ENCODE data around the gene CEP162. TPM values are rescaled to one million over a fixed set of nuclear protein-coding genes. Genes with fewer than 3 reads are reported as not detected.
"Not testable (repeated sequence)": the region's sequence is repeated elsewhere in the genome, so short reads cannot be mapped to it uniquely, and the experiment has no call there.

CEP162 gene
- total and polyA plus RNA-seq, 2 donors = 13.1 to 15.7 TPM

- Histone ChIP-seq H3K27ac (ENCODE audit: low read depth in 1 of 2, low read length in 1 of 2) (no peak overlapping the region), H3K4me1 (ENCODE audit: control insufficient read depth in 2 of 2, insufficient read depth in 2 of 2, low read length in 2 of 2) (no peaks in the 10 kb centered on the region), H3K36me3 (ENCODE audit: control insufficient read depth in 2 of 2, insufficient read depth in 2 of 2, low read length in 1 of 2) (peaks cover 4 to 13% of the 10 kb centered on the region in 2 donors), H3K27me3 (ENCODE audit: control insufficient read depth in 2 of 2, insufficient read depth in 1 of 2, low read length in 1 of 2) (no peaks in the 10 kb centered on the region), H3K4me3 (ENCODE audit: low read length in 2 of 2) (no peak overlapping the region), H3K9me3 (ENCODE audit: control insufficient read depth in 2 of 2, insufficient read depth in 1 of 2, low read length in 1 of 2) (no peaks in the 10 kb centered on the region)
- DNase-seq (ENCODE audit: low read depth in 6 of 9, low spot score in 9 of 9) = no peak
- WGBS = 95% methylated on average over 1 of the region's 1 CpG
Observed at GRCh38 chr6:84150705-84151104, 76.7 kb downstream of the CEP162 start.

- peaks cover 0 to 5% of the 10 kb centered on the region in 2 donors for H3K36me3 ChIP-seq (ENCODE audit: control insufficient read depth in 2 of 2, insufficient read depth in 2 of 2, low read length in 1 of 2)
- H3K27me3 ChIP-seq (ENCODE audit: control insufficient read depth in 2 of 2, insufficient read depth in 1 of 2, low read length in 1 of 2) = no peaks in the 10 kb centered on the region
- no peak overlapping the region for H3K27ac ChIP-seq (ENCODE audit: low read depth in 1 of 2, low read length in 1 of 2)
- DNase-seq (ENCODE audit: low read depth in 6 of 9, low spot score in 9 of 9) = no peak
- H3K9me3 ChIP-seq (ENCODE audit: control insufficient read depth in 2 of 2, insufficient read depth in 1 of 2, low read length in 1 of 2) = no peaks in the 10 kb centered on the region
- WGBS = 97% methylated on average over 1 of the region's 1 CpG
- no peak overlapping the region for H3K4me3 ChIP-seq (ENCODE audit: low read length in 2 of 2)
- no peaks in the 10 kb centered on the region for H3K4me1 ChIP-seq (ENCODE audit: control insufficient read depth in 2 of 2, insufficient read depth in 2 of 2, low read length in 2 of 2)
Observed at GRCh38 chr6:84141521-84141920, 85.9 kb downstream of the CEP162 start.

GRCh38 chr6:84139311-84139710, 88.1 kb downstream of the CEP162 start:
- peak in 1 of 9 donors; percentile 3 for DNase-seq (ENCODE audit: low read depth in 6 of 9, low spot score in 9 of 9)
- H3K9me3 ChIP-seq (ENCODE audit: control insufficient read depth in 2 of 2, insufficient read depth in 1 of 2, low read length in 1 of 2) = no peaks in the 10 kb centered on the region
- H3K27me3 ChIP-seq (ENCODE audit: control insufficient read depth in 2 of 2, insufficient read depth in 1 of 2, low read length in 1 of 2) = no peaks in the 10 kb centered on the region
- H3K36me3 ChIP-seq (ENCODE audit: control insufficient read depth in 2 of 2, insufficient read depth in 2 of 2, low read length in 1 of 2) = peaks cover 3 to 5% of the 10 kb centered on the region in 2 donors
- H3K4me3 ChIP-seq (ENCODE audit: low read length in 2 of 2) = no peak overlapping the region
- no peaks in the 10 kb centered on the region for H3K4me1 ChIP-seq (ENCODE audit: control insufficient read depth in 2 of 2, insufficient read depth in 2 of 2, low read length in 2 of 2)
- no peak overlapping the region for H3K27ac ChIP-seq (ENCODE audit: low read depth in 1 of 2, low read length in 1 of 2)

- no peak overlapping the region for H3K27ac ChIP-seq (ENCODE audit: low read depth in 1 of 2, low read length in 1 of 2)
- H3K4me3 ChIP-seq (ENCODE audit: low read length in 2 of 2) = no peak overlapping the region
- no peaks in the 10 kb centered on the region for H3K27me3 ChIP-seq (ENCODE audit: control insufficient read depth in 2 of 2, insufficient read depth in 1 of 2, low read length in 1 of 2)
- DNase-seq (ENCODE audit: low read depth in 6 of 9, low spot score in 9 of 9) = no peak
- peaks cover 5 to 9% of the 10 kb centered on the region in 2 donors for H3K36me3 ChIP-seq (ENCODE audit: control insufficient read depth in 2 of 2, insufficient read depth in 2 of 2, low read length in 1 of 2)
- H3K9me3 ChIP-seq (ENCODE audit: control insufficient read depth in 2 of 2, insufficient read depth in 1 of 2, low read length in 1 of 2) = peaks cover 0 to 9% of the 10 kb centered on the region in 2 donors
- WGBS = 92% methylated on average over 2 of the region's 2 CpGs
- no peaks in the 10 kb centered on the region for H3K4me1 ChIP-seq (ENCODE audit: control insufficient read depth in 2 of 2, insufficient read depth in 2 of 2, low read length in 2 of 2)
Observed at GRCh38 chr6:84137989-84138575, 89.4 kb downstream of the CEP162 start.

GRCh38 chr6:84137051-84137375, 90.4 kb downstream of the CEP162 start:
- 83% methylated on average over 5 of the region's 5 CpGs for WGBS
- peaks cover 0 to 9% of the 10 kb centered on the region in 2 donors for H3K9me3 ChIP-seq (ENCODE audit: control insufficient read depth in 2 of 2, insufficient read depth in 1 of 2, low read length in 1 of 2)
- H3K27me3 ChIP-seq (ENCODE audit: control insufficient read depth in 2 of 2, insufficient read depth in 1 of 2, low read length in 1 of 2) = no peaks in the 10 kb centered on the region
- peaks cover 5 to 9% of the 10 kb centered on the region in 2 donors for H3K36me3 ChIP-seq (ENCODE audit: control insufficient read depth in 2 of 2, insufficient read depth in 2 of 2, low read length in 1 of 2)
- no peak overlapping the region for H3K4me3 ChIP-seq (ENCODE audit: low read length in 2 of 2)
- no peak overlapping the region for H3K27ac ChIP-seq (ENCODE audit: low read depth in 1 of 2, low read length in 1 of 2)
- no peaks in the 10 kb centered on the region for H3K4me1 ChIP-seq (ENCODE audit: control insufficient read depth in 2 of 2, insufficient read depth in 2 of 2, low read length in 2 of 2)
- DNase-seq (ENCODE audit: low read depth in 6 of 9, low spot score in 9 of 9) = no peak

- 99% methylated on average over 4 of the region's 4 CpGs for WGBS
- no peak for DNase-seq (ENCODE audit: low read depth in 6 of 9, low spot score in 9 of 9)
- H3K36me3 ChIP-seq (ENCODE audit: control insufficient read depth in 2 of 2, insufficient read depth in 2 of 2, low read length in 1 of 2) = peaks cover 5 to 9% of the 10 kb centered on the region in 2 donors
Observed at GRCh38 chr6:84136364-84137050, 90.9 kb downstream of the CEP162 start.

GRCh38 chr6:84135291-84135690, 92.2 kb downstream of the CEP162 start:
- 98% methylated on average over 5 of the region's 5 CpGs for WGBS

More at GRCh38 chr6:84136364-84137050, 90.9 kb downstream of the CEP162 start:
- Histone ChIP-seq H3K27ac (ENCODE audit: low read depth in 1 of 2, low read length in 1 of 2) (no peak overlapping the region), H3K27me3 (ENCODE audit: control insufficient read depth in 2 of 2, insufficient read depth in 1 of 2, low read length in 1 of 2) (no peaks in the 10 kb centered on the region), H3K4me3 (ENCODE audit: low read length in 2 of 2) (no peak overlapping the region), H3K9me3 (ENCODE audit: control insufficient read depth in 2 of 2, insufficient read depth in 1 of 2, low read length in 1 of 2) (peaks cover 0 to 9% of the 10 kb centered on the region in 2 donors), H3K4me1 (ENCODE audit: control insufficient read depth in 2 of 2, insufficient read depth in 2 of 2, low read length in 2 of 2) (no peaks in the 10 kb centered on the region)

GRCh38 chr6:84133385-84133784, 94.1 kb downstream of the CEP162 start:
- H3K27me3 ChIP-seq (ENCODE audit: control insufficient read depth in 2 of 2, insufficient read depth in 1 of 2, low read length in 1 of 2); H3K9me3 ChIP-seq (ENCODE audit: control insufficient read depth in 2 of 2, insufficient read depth in 1 of 2, low read length in 1 of 2); H3K4me3 ChIP-seq (ENCODE audit: low read length in 2 of 2); H3K4me1 ChIP-seq (ENCODE audit: control insufficient read depth in 2 of 2, insufficient read depth in 2 of 2, low read length in 2 of 2); H3K36me3 ChIP-seq (ENCODE audit: control insufficient read depth in 2 of 2, insufficient read depth in 2 of 2, low read length in 1 of 2); H3K27ac ChIP-seq (ENCODE audit: low read depth in 1 of 2, low read length in 1 of 2); DNase-seq (ENCODE audit: low read depth in 6 of 9, low spot score in 9 of 9): not testable (repeated sequence)
- 92% methylated on average over 9 of the region's 9 CpGs for WGBS

More at GRCh38 chr6:84135291-84135690, 92.2 kb downstream of the CEP162 start:
- H3K4me3 ChIP-seq (ENCODE audit: low read length in 2 of 2) = no peak overlapping the region
- H3K27ac ChIP-seq (ENCODE audit: low read depth in 1 of 2, low read length in 1 of 2) = no peak overlapping the region
- H3K36me3 ChIP-seq (ENCODE audit: control insufficient read depth in 2 of 2, insufficient read depth in 2 of 2, low read length in 1 of 2) = peaks cover 5 to 9% of the 10 kb centered on the region in 2 donors
- no peaks in the 10 kb centered on the region for H3K4me1 ChIP-seq (ENCODE audit: control insufficient read depth in 2 of 2, insufficient read depth in 2 of 2, low read length in 2 of 2)
- H3K9me3 ChIP-seq (ENCODE audit: control insufficient read depth in 2 of 2, insufficient read depth in 1 of 2, low read length in 1 of 2) = peaks cover 0 to 9% of the 10 kb centered on the region in 2 donors
- no peak for DNase-seq (ENCODE audit: low read depth in 6 of 9, low spot score in 9 of 9)
- H3K27me3 ChIP-seq (ENCODE audit: control insufficient read depth in 2 of 2, insufficient read depth in 1 of 2, low read length in 1 of 2) = no peaks in the 10 kb centered on the region

GRCh38 chr6:84129588-84129987, 97.9 kb downstream of the CEP162 start:
- DNase-seq (ENCODE audit: low read depth in 6 of 9, low spot score in 9 of 9); H3K9me3 ChIP-seq (ENCODE audit: control insufficient read depth in 2 of 2, insufficient read depth in 1 of 2, low read length in 1 of 2); H3K4me1 ChIP-seq (ENCODE audit: control insufficient read depth in 2 of 2, insufficient read depth in 2 of 2, low read length in 2 of 2); H3K27me3 ChIP-seq (ENCODE audit: control insufficient read depth in 2 of 2, insufficient read depth in 1 of 2, low read length in 1 of 2); H3K4me3 ChIP-seq (ENCODE audit: low read length in 2 of 2); H3K27ac ChIP-seq (ENCODE audit: low read depth in 1 of 2, low read length in 1 of 2): not testable (repeated sequence)
- H3K36me3 ChIP-seq (ENCODE audit: control insufficient read depth in 2 of 2, insufficient read depth in 2 of 2, low read length in 1 of 2) = peaks cover 0 to 12% of the 10 kb centered on the region in 2 donors
- 100% methylated on average over 1 of the region's 1 CpG for WGBS
